GM18867 (cell line): ENCODE data around the gene PAX3.

ENCODE experiments used
- ATAC-seq: cut with Tn5 transposase; IDR thresholded peaks from one replicate; pipeline ENCODE4 v1.9.1; 2021; ENCODE audit warnings: mild to moderate bottlenecking, moderate library complexity; ENCODE audit not compliant: unreplicated experiment

The PAX3 gene

DNA sequence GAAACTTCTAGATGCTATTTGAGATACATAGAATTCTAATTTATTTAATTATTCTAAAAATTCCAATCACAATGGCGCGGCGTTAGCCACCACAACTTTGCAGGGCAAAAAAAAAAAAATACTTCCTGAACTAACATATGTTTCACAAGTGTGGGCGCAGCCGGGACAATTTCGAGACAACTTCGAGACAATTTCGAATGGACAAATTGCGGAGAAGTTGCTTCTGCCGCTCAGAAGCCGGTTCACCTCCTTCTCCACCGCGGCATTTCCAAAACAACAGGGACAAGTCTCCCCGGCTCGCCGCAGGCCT, 842 bp downstream of the PAX3 start:
- ATAC-seq: no peak

DNA sequence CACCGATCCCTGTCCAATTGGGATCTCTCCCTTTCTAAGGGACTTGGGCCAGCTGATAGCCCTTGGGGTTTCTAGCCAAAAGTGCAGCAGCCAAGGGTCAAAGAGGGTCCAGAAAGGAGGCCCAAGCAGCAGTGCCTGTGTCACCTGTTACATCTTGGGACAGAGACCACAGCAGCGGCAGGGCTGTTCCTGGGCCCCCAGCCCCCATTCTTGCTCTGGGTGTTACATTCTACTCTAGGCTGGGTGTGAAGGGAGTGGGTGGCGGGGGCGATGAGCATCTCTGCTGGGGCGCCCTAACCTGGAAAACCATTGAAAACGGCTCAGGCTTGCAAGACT, 1.2 kb downstream of the PAX3 start:
- ATAC-seq: no peak

DNA sequence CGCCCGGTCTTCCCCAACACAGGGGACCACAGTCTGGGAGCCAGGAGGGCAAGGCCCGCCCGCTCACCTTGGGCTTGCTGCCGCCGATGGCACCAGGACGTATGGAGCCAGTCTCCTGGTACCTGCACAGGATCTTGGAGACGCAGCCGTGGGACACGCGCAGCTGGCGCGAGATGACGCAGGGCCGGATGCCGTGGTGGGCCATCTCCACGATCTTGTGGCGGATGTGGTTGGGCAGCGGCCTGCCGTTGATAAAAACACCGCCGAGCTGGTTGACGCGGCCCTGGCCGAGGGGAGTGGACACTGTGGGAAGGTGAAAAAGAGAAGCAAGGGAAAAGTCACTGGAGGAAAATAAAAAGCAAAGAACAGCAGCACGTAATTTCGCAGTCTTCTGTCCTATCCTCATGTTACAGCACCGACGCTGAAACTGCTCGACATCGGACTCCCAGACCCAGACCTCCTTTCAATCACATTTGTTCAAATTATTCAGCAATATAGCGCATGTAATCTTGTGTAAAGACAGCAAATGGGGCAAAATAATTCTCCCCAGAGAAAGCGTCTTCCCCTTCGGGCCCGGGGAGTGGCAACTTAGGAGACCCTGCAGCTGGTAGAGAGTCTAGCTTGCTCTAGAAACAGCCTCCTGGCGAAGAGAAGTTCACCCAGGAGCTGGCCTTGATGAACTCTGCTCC, 1.7 kb downstream of the PAX3 start:
- ATAC-seq: no peak

- ATAC-seq: no peak
Observed at GRCh38 chr2:222296311-222296741, 2.5 kb downstream of the PAX3 start.

DNA sequence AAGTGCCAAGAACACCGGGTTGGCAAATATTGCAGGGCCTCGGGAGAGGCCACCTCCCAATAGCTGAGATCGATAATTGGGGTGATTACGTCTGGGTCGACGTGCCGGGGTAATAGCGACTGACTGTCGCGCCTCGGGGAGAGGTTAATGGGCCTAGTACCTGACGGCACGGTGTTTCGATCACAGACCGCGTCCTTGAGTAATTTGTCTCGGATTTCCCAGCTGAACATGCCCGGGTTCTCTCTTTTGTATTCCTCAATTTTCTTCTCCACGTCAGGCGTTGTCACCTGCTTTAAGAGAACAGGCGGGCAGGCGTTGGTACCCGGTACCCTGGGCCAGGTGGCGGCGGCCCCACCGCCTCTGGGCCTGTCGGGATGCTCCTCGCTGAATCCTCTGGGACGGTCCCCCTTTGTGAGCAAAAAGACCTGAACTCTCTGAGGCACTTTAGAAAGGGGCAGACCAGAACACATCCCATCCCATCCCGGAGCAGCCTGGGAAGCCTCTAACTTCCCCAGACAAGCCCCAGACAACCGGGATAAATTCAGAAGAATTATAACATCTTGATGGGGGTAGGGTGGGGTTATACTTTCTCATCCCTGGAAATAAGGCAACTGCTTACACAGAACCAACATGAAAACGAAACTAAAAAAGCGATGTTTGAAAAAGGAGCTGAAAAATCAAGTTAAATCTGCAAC, 3.3 kb downstream of the PAX3 start:
- no peak for ATAC-seq

- no peak for ATAC-seq
Observed at GRCh38 chr2:222294996-222295367, 3.8 kb downstream of the PAX3 start.

DNA sequence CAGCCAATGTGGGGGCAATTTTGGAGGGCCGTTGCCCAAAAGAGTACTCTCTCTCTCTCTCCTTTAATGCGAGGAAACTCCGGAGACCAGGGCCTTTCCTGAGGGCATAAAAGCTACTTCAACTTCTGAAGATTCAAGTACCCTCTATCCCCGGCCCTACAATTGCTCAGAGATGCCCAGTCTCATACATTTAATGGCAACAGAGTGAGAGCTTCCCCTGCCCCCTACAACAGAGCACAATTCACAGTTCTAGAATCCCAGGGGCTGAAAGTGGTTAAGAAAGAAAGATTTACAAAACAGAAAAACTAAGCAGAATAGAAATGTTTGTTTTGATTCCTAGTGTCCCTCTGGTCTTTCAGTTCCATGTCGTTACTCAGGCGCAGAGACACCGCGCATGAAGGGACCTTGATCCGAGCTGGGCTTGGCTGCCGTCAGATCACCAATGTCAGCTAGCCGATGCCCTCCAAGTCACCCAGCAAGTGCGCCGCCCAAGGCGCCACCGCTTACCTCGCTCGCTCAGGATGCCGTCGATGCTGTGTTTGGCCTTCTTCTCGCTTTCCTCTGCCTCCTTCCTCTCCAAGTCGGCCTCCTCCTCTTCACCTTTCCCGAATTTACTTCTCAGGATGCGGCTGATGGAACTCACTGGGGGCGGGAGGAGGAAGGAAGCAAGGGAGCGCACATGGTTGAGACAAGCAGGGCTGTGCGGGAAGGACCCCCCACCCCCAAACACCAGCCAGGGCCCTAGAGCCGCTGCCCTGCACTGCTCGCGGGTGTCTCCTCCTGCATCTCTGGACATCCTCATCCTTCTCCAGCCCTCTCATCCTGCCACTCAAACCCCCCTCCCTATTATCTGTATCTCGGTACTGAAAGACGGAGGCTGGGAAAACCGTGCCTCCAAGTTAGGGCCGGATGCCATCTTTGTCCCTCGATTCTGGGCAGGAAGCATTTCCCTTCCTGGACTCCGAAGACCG, 4.9 kb downstream of the PAX3 start:
- no peak for ATAC-seq

GRCh38 chr2:222292149-222293134, 6.4 kb downstream of the PAX3 start:
- ATAC-seq: no peak

GRCh38 chr2:222291485-222291841, 7.3 kb downstream of the PAX3 start:
- ATAC-seq: no peak

DNA sequence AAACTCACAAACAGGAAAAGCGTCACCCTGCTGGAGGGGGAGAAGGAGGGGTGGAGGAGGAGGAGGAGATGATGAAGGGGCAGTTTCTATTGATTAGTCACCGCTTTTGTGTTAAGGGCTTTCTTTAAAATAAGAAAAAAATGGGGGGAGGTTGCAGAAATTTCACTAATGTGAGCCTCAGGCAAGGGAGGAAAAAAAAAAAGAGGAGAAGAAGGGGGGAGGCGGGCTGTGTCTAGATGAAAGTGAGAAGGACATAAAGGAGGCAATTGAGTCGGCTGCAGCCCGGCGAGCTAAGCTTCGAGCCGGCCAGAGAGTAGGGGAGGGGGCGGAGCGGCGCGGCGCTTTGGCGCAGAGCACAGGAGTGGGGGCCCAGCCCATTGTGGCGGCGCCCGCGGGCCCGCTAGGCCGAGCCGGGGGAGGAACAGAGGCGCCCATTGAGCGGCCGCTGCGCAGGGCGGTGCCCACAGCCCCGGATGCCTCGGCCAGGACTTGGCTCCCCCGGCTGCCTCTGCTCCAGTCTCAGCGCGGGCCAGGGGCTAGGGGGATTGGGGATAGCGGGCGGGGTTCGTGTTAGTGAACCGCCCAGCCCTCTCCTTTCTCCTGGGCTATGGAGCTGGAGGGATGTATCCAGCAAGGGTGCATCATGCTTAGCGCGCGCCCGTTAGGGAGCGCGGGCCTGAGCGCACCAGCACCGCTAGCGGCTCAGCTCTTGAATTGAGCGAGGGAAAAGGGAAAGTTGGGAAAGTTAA, 7.9 kb downstream of the PAX3 start:
- ATAC-seq: no peak

GRCh38 chr2:222290401-222290735, 8.4 kb downstream of the PAX3 start:
- no peak for ATAC-seq

DNA sequence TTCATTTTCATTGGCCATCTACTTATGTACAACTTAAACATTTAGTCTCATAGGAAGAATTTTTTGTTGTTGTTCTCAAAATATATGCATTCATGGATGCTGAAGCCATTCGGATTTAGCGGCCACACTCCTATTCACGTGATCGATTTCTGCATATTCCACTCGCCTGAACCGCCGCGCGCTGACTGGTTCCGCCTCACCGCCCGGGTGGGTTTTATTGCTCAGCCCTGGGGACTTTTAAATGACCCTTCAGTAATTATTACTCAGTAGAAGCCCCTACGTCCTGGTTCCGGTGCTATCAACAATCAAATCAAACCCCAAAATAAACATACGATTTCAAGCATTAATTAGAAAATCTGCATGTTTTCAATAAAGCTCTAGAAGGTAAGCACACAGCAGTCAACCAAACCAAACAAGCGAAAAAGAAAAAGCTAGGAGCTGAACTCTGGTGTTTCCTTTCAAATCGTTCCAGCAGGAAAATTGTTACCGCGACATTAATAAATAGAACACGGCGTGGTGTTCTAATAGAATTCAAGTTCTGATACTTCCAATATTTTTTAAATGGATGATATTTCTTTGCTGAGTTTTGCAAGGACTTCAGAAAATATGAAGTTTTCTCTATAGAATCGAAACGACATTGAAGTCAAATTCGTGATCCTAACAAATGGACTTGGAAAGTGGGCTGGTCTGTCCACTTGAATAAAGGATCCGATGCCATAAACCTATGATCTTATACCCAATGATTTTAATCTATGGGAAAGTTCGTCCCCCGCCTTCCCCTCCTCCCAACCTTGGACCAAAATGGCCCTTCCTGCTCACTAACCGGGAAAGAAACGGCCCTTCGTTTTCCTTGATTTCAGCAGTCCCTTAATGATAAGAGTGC, 9.3 kb downstream of the PAX3 start:
- ATAC-seq: no peak

DNA sequence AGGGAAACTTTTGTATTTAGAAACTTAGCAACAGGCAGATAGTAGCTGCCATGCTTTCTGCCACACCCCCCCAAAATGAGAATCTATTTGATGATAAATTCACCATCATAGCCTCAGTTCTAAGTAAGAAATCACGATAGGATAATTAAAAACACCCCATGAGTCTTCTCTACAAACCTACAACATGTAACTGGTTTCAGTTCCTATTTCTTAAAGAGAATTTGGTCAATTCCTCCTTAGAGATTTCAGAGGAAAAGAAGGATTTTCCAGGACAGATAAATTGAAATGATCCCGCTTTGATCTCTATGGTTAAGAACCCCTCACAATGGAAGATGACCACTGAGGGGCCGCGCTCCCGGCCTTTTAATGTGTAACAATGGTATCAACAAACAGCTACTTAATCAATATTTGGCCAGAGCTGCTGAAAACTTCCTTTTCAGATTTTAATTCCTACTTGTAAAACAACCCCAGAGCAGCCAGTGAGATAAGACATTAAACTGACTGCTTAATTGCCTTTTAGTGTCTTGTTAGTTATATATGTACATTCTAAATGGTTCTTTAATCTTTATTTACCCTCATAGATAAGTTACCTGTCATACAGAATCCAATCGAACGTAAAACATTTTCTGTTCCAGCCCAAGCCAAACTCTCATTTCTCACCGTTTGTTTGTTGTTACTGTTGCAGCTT, 10.1 kb downstream of the PAX3 start:
- ATAC-seq: no peak

DNA sequence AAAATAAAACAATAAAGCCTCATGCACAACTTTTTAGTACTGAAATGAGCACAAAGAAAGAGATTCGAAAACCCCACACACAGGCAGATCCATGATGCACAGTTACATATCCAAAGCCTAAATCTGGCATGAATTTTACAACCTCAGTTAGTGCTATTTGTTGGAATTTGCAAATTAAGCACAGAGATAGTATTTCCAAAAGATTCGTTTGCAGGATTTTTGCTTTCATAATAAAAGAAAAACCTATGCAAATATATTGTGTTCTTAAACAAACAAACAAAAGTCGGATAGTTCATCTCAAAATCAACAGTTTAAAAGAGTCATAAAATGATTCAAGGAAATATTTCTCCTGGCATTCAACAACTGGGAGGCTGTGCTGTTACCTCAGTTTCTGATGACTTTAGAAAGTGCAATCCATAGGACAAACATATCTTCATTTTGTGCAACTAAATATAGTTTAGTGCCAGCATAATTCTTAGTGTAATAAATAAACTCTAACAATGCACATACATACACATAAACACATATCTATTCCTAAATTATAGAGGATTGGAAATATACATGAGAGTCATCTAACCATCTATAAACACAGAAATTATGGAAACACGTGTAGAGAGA, 10.8 kb downstream of the PAX3 start:
- no peak for ATAC-seq

DNA sequence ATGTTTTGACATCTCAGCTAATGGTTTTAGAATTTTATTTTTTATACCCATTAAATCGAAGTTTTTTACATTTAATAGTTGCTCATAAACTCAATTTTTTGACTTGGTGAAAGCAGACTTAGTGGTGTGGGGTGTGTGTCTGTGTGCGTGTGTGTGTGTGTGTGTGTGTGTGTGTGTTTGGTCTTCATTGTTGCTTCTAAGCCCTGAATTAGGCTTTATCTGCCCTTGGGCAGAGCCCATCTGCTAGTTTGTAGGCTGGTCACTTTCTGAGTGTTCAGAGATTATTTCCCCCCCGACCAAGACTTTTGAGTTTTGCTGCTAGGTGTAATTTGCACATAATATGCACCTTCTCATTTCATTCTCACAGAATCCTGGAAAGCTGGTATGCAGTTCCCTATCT, 14.3 kb downstream of the PAX3 start:
- ATAC-seq: no peak

DNA sequence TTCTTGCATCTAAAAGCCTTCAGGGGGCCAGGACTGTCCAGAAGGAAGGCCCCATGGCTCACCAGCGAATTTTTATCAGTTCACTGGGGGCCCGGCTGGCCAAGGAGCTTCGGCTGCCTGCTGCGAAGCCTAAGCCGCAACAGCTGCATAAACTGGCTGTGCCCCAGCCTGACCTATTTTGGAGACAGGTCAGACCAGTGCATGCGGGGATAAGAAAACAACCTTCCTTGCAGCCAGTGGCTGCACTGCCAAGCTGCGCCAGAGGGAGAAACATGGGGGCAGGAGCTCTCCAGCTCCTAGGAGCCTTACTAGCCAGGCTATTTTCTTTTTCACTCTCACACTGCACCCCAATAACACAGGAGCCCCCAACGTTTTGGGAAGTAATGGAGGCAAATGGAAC, 15.2 kb downstream of the PAX3 start:
- no peak for ATAC-seq

DNA sequence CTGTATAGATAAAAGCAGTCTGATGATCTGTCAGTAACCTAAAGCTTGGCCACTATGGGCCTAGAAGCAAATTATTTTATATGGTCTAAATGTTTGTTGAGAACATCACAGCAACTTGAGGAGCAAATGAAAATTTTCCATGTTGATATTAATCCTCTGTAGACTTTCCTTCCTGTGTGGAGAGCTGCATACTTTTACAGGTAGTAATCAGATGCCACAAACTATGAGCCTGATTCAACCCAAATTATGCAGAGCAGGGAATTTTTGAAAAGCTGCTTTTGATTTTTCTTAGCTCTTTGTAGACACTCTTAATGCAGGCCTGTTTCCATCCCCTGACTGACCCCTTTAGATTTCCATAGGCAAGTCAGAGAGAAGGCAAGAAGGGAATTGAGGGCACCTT, 17.3 kb downstream of the PAX3 start:
- no peak for ATAC-seq

- ATAC-seq: no peak
Observed at GRCh38 chr2:222280795-222281194, 18.0 kb downstream of the PAX3 start.
